GM23248 (cell line): ENCODE results near the gene HNRNPK. TPM values are rescaled to one million over a fixed set of nuclear protein-coding genes. Genes with fewer than 3 reads are reported as not detected.
A peak's percentile ranks its signal among the peaks of the same experiment; 100 is the strongest.

Experiments
- DNase-seq: peaks from one replicate; pipeline ENCODE4 v3.0.0-alpha.2; 2015
- H2AFZ ChIP-seq: fragments of 200-600 bp; sonication (generic); 2 replicates; pipeline ENCODE4 v1.6.1; 2016; ENCODE audit warnings: antibody characterized with exemption
- H3F3A ChIP-seq: fragments of 200-600 bp; sonication (generic); 2 replicates; pipeline ENCODE4 v1.6.1; 2016; ENCODE audit warnings: mild to moderate bottlenecking, antibody characterized with exemption, mixed run types; ENCODE audit not compliant: insufficient read depth
- H3K27ac ChIP-seq: fragments of 200-600 bp; sonication (generic); 2 replicates; pipeline ENCODE4 v1.5.1; 2016; ENCODE audit warnings: mild to moderate bottlenecking
- H3K27me3 ChIP-seq: fragments of 200-600 bp; sonication (generic); replicated peaks from 2 replicates; pipeline ENCODE4 v1.6.1; 2016; ENCODE audit warnings: mild to moderate bottlenecking; ENCODE audit not compliant: insufficient read depth
- H3K36me3 ChIP-seq: fragments of 200-600 bp; sonication (generic); 2 replicates; pipeline ENCODE4 v1.6.1; 2016; ENCODE audit warnings: low read depth, mild to moderate bottlenecking
- H3K4me1 ChIP-seq: fragments of 200-600 bp; sonication (generic); 2 replicates; pipeline ENCODE4 v1.6.1; 2016; ENCODE audit warnings: mild to moderate bottlenecking; ENCODE audit not compliant: insufficient read depth
- H3K4me2 ChIP-seq: fragments of 200-600 bp; sonication (generic); one replicate; pipeline ENCODE4 v1.6.1; 2016; ENCODE audit warnings: mild to moderate bottlenecking; ENCODE audit not compliant: unreplicated experiment
- H3K4me3 ChIP-seq: fragments of 200-600 bp; sonication (generic); 2 replicates; pipeline ENCODE4 v1.5.1; 2016; ENCODE audit warnings: mild to moderate bottlenecking
- H3K79me2 ChIP-seq: fragments of 200-600 bp; sonication (generic); 2 replicates; pipeline ENCODE4 v1.6.1; 2016; ENCODE audit warnings: mild to moderate bottlenecking; ENCODE audit not compliant: insufficient read depth
- H3K9ac ChIP-seq: fragments of 200-600 bp; sonication (generic); 2 replicates; pipeline ENCODE4 v1.6.1; 2016; ENCODE audit warnings: mild to moderate bottlenecking
- H3K9me2 ChIP-seq: fragments of 200-600 bp; sonication (generic); 2 replicates; pipeline ENCODE4 v1.6.1; 2016; ENCODE audit warnings: mixed run types, mild to moderate bottlenecking, moderate library complexity; ENCODE audit not compliant: insufficient read depth
- H3K9me3 ChIP-seq: fragments of 200-600 bp; sonication (generic); one replicate; pipeline ENCODE4 v1.6.1; 2017; ENCODE audit warnings: low read depth
- H4K20me1 ChIP-seq: fragments of 200-600 bp; sonication (generic); 2 replicates; pipeline ENCODE4 v1.6.0; 2016; ENCODE audit not compliant: insufficient read depth
- EZH2 ChIP-seq: fragments of 200-600 bp; sonication (generic); IDR thresholded peaks from 2 replicates; pipeline ENCODE4 v1.6.1; 2018; ENCODE audit warnings: antibody characterized with exemption, mild to moderate bottlenecking; ENCODE audit not compliant: insufficient read depth, poor library complexity, severe bottlenecking
- EZH2phosphoT487 ChIP-seq: fragments of 200-600 bp; sonication (generic); IDR thresholded peaks from 2 replicates; pipeline ENCODE4 v1.6.1; 2018; ENCODE audit warnings: antibody characterized with exemption, moderate library complexity, mild to moderate bottlenecking, low read depth; ENCODE audit not compliant: insufficient read depth
- WGBS, 2 experiments: methylation state at CpG; one replicate each; pipeline ENCODE4 v1.1.6; 2015 to 2017; ENCODE audit warnings: low lambda C conversion rate in 2 of 2, low coverage in 1 of 2; ENCODE audit errors: missing lambda C conversion rate in 2 of 2; 5-methylcytosine and 5-hydroxymethylcytosine counted together
- in situ Hi-C: fragments of 300-500 bp; cut with MboI; formaldehyde crosslinking; loops from 2 replicates; pipeline ENCODE4 v1.15.0; 2020
- polyA plus RNA-seq: library from polyadenylated mRNA; unstranded; fragments of >200 nt; fragmentation: Nextera tagmentation; extraction: Ambion mirVana; gene quantifications from 2 replicates; pipeline ENCODE4 v1.2.1, GENCODE V29; 2016
- total RNA-seq: library from RNA; depleted of rRNA; stranded (reverse); fragments of >200 nt; shearing (Covaris generic); gene quantifications from 2 replicates; pipeline ENCODE4 v1.2.3, GENCODE V29; 2014

The HNRNPK gene
- total and polyA plus RNA-seq, 2 experiments from 2014 or later: 370 to 500 TPM

- no peak for TF ChIP-seq EZH2phosphoT487
- TF ChIP-seq EZH2: no peak
- no peak overlapping the region for H3K4me2 ChIP-seq
- no peaks in the 10 kb centered on the region for H3K27me3 ChIP-seq
- no peaks in the 10 kb centered on the region for H3K9me3 ChIP-seq
- peak overlapping the region; percentile 4; the same call in 1 of the 2 replicates for H3K9ac ChIP-seq
- H3K4me1 ChIP-seq: peaks cover 32% of the 10 kb centered on the region
- peak overlapping the region; percentile 80 for H3K27ac ChIP-seq
- 100% methylated on average over 1 of the region's 1 CpG for WGBS, 2 experiments
- H3K4me3 ChIP-seq: no peak overlapping the region
- H4K20me1 ChIP-seq: no peaks in the 10 kb centered on the region; the same call in none of the 2 replicates
- H3K79me2 ChIP-seq: peaks cover 47% of the 10 kb centered on the region
- DNase-seq: no peak
- no peaks in the 10 kb centered on the region for H3K9me2 ChIP-seq
- peaks cover 62% of the 10 kb centered on the region for H3K36me3 ChIP-seq
- in situ Hi-C loops: no loop called here
- no peak overlapping the region for H2AFZ ChIP-seq
- peaks cover 77% of the 10 kb centered on the region for H3F3A ChIP-seq
These were observed 12.9 kb downstream of the HNRNPK start for GRCh38 chr9:83967073-83967472.

- Histone ChIP-seq H3K9me3 (no peaks in the 10 kb centered on the region), H3K4me2 (no peak overlapping the region), H3K4me1 (peaks cover 35% of the 10 kb centered on the region), H2AFZ (no peak overlapping the region), H3F3A (peaks cover 68% of the 10 kb centered on the region), H3K9ac (no peak overlapping the region), H4K20me1 (no peaks in the 10 kb centered on the region; the same call in 1 of the 2 replicates), H3K27ac (peak overlapping the region; percentile 80), H3K9me2 (no peaks in the 10 kb centered on the region), H3K79me2 (peaks cover 38% of the 10 kb centered on the region), H3K27me3 (no peaks in the 10 kb centered on the region), H3K4me3 (no peak overlapping the region), H3K36me3 (peaks cover 53% of the 10 kb centered on the region)
- in situ Hi-C loops: no loop called here
- 78 to 89% methylated on average over 8 of the region's 8 CpGs for WGBS, 2 experiments
- no peak for DNase-seq
- TF ChIP-seq EZH2 (no peak), EZH2phosphoT487 (no peak)
These were observed 13.8 kb downstream of the HNRNPK start for GRCh38 chr9:83966209-83966582.

- Histone ChIP-seq H3K9me3 (no peaks in the 10 kb centered on the region), H3K79me2 (peaks cover 32% of the 10 kb centered on the region), H3K9me2 (no peaks in the 10 kb centered on the region), H3K4me1 (peaks cover 35% of the 10 kb centered on the region), H3K27me3 (no peaks in the 10 kb centered on the region), H3F3A (peaks cover 62% of the 10 kb centered on the region), H3K27ac (peak overlapping the region; percentile 80), H3K9ac (peak overlapping the region; percentile 47; the same call in 1 of the 2 replicates), H3K36me3 (peaks cover 47% of the 10 kb centered on the region), H2AFZ (no peak overlapping the region), H3K4me2 (no peak overlapping the region), H4K20me1 (no peaks in the 10 kb centered on the region), H3K4me3 (no peak overlapping the region)
- in situ Hi-C loops: no loop called here
- no peak for DNase-seq
- 56% methylated on average over 11 of the region's 11 CpGs for WGBS, 2 experiments
- TF ChIP-seq EZH2phosphoT487 (no peak), EZH2 (no peak)
These were observed 14.4 kb downstream of the HNRNPK start for GRCh38 chr9:83965350-83966208.

GRCh38 chr9:83964973-83965349 is 15.1 kb downstream of the HNRNPK start:
- Histone ChIP-seq H3K36me3 (peaks cover 41% of the 10 kb centered on the region), H3K4me1 (peaks cover 35% of the 10 kb centered on the region), H3K9ac (peak overlapping the region; percentile 47), H3F3A (peaks cover 56% of the 10 kb centered on the region), H4K20me1 (no peaks in the 10 kb centered on the region), H3K4me2 (no peak overlapping the region), H3K27ac (peak overlapping the region; percentile 80), H3K27me3 (no peaks in the 10 kb centered on the region), H3K4me3 (no peak overlapping the region), H3K79me2 (peaks cover 26% of the 10 kb centered on the region), H3K9me3 (no peaks in the 10 kb centered on the region), H3K9me2 (no peaks in the 10 kb centered on the region), H2AFZ (no peak overlapping the region)
- TF ChIP-seq EZH2phosphoT487 (no peak), EZH2 (no peak)
- DNase-seq: peak; percentile 58
- in situ Hi-C loops: no loop called here
- 5 to 11% methylated on average over 2 of the region's 2 CpGs for WGBS, 2 experiments
